GM19328 (cell line): ENCODE measurements around the gene PHACTR2.

Experiments
- ATAC-seq: cut with Tn5 transposase; IDR thresholded peaks from one replicate; pipeline ENCODE4 v1.9.1; 2021; ENCODE audit warnings: mild to moderate bottlenecking, moderate library complexity; ENCODE audit not compliant: unreplicated experiment

The PHACTR2 gene

DNA sequence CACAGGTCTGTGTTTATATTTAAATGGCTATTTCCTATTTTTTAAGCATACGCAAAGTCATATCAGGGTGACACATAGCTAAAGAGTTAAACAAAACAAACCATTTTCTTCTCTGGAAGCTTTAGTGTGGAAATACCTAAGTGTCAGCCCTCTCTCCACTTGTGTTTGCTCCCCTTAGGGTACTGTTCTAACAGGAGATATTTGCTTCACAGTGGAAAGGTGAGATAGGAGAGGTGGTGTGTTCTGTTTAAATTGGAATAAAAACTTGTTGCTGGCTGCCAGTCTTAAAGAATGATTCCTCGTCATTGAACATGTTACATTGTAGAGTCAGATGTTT is 18.9 kb downstream of the PHACTR2 start:
- no peak for ATAC-seq

DNA sequence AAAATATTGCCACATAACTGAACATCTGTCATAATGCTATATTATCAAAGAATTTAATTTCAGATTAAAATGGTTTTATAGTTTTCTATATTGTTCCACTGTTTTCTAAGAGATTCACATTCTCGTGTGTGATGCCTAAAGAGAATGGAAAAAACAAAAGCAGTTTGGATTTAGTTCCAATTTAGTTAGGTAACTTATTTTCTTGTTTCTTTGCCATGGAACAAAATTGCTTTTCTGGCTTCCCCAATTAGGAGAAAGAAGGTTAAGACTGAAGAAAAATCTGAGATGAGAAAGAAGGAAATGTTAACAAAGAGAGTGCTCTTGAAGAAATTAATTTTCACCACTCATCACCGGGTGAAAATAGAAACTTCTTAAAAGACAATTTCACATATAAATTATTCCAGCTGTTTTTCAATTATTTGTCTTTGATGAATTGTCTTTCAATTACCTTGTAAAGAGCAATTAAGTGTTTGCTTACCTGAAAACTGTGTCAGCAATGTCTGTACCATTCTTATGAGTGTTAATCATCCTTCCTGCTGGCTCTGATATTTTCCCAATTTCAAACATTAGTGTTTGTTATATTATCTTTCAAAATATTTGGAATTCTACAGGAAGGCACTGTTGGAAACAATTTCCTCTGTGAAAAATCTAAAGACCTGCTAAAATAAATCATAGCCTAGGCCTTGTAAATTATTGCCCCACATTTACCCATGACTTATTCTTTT is 19.5 kb downstream of the PHACTR2 start:
- ATAC-seq = no peak

DNA sequence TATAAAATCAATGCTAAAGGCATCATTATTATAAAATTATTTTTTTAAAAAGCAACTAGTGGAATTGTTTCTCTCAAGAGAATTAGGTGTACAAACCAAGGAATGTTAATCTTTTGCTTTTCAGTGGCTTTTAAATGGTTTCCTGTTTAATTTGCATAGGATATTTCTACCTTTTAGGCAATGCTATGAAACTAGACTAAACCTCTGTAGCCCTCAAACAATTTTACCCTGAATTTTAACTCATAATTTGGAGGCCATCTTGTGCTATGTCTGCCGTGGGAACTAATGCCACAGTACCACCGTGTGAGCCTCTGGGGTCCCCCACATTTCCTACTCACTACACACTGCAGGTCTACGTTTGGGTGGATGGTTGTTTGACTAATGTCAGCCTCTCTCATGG is 20.6 kb downstream of the PHACTR2 start:
- no peak for ATAC-seq

DNA sequence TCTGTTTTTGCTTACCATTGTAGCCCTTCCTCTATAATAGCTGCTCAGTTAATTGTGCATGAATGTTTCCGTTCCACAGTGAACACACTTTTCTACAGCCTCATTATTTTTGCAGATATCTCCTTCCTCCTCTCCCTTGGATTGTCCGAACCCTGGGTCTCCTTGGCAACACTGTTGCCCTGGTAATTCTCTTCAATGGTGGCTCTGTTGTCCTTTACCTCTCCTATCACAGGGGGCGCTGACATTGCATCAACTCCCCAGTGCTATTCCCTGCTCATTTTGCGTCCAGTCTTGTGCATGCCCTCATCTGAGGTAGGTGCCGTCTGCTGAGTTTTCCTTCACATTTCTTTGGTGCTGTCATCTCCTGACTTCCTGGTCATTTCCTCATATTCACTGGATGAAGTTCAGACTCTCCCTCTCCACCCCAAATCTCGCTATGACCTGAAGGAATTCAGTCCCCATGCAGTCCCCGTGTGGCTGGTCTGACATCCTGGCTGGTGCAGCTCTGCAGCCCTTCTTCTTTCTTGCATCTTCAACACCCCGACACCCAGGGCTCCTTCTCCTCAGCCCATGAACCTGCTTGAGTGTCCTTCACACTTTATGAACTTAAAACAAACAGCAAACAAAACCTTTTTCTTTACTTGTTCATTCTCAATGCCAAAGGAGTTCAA is 21.1 kb downstream of the PHACTR2 start:
- ATAC-seq = no peak

DNA sequence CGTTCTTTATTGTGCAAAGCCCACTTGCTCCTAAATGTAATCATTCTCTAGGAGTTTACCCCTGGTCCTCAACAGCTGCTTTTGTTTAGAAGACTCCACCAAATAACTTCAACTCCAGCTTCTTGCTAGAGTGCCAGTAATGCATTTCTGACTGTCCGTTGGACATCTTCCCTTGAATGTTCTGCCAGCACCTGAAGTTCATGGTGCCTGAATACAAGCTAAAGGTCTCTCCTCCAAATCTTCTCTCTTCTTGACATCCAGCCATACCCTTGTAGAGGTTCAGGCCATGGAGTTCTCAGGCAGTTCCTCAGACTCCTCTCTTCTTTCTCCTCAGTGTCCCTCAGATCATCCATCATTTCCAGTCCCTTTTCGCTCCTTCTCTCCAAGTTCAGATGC is 21.7 kb downstream of the PHACTR2 start:
- ATAC-seq = no peak

DNA sequence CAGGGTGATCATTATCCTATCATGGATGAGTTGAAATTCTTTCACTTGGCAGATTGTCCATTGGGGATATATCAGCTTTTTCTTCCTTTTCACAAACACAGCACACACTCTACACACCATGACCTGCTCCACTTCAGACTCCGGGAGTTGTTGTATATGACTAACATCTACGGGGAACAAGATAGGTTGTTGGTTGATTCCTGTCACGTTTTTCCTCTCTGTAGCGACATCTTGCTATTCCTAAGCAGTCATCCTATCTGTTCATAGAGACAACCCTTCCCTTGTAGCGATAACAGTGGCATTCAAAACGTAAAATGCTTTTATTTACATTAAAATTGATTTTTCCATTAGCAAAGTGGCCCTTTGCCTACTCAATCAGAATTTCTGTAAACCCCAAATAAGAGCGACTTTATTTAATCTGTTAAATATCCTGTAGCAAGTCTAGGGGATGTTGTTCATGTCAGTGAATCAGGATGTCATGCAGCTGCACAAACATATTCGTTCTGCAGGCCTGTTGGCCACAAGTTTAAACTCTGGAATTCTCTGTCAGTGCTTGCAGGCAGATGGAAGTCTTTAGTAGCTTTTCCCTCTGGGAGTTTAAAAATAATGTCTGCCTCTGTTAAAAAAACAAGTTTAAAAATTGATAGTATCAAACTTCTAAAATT is 23.1 kb downstream of the PHACTR2 start:
- ATAC-seq = no peak

DNA sequence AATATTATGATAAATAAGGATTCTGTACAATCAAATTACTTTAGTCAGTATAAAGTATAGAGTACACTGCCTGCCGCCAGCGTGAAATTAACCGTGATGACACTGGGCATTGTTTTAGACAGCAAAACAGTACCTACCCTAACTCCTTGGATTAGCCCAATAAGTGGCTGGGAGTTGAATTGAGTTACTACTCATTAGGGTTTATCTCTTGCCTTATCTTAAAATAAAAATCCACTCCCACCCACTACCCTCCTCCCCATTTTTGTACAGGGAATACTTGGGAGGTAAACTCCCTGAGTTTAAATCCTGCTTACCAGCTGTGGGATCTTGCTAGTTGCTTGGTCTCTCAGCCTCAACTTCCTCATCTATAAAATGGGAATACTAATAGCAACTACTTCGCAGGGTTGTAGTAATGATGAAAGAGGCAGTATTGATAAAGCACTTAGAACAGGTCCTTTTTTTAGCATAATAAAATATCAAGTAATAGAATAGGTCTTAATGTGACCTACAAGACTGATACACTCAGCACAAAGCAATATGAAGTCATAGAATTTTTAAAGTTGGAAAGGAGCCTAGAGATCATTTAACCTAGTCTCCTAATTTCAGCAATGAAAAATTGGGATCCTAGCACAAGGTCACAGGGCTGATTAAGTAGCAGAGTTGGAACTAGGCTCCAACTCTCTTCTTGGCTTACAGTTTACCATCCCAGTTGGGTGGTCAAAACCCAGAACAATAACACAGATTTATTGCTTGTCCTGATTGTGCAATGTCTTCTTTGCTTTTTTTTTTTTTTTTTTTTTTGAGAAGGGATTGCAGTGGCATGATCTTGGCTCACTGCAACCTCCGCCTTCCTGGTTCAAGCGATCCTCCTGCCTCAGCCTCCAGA is 23.8 kb downstream of the PHACTR2 start:
- ATAC-seq = no peak

DNA sequence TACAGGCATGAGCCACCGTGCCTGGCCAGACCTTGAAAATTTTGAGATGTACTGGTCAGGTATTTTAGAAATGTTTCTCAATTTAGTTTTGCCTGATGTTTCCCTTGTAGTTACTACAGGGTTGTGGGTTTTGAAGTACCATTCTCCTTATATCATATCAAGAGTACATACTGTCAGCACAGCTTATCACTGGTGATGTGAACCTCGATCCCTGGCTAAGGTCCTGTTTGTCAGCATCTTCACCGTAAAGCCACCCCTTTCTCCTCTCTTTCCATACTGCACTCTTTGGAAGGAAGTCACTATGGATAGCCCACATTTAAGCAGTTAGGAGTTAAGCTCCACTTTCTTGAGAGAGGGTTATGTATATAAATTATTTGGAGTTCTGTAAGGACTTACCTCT is 27.8 kb downstream of the PHACTR2 start:
- no peak for ATAC-seq

DNA sequence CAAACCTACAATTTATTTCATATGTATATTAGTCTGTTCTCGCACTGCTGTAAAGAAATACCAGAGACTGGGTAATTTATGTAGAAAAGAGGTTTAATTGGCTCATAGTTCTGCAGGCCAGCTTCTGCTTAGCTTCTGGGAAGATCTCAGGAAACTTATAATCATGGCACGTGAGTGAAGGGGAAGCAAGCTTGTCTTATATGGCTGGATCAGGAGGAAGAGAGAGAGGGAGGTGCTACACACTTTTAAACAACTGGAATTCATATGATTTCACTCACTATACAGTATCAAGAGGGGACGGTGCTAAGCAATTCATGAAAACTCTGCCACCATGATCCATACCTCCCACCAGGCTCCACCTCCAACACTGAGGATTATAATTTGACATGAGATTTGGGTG is 29.9 kb downstream of the PHACTR2 start:
- no peak for ATAC-seq

DNA sequence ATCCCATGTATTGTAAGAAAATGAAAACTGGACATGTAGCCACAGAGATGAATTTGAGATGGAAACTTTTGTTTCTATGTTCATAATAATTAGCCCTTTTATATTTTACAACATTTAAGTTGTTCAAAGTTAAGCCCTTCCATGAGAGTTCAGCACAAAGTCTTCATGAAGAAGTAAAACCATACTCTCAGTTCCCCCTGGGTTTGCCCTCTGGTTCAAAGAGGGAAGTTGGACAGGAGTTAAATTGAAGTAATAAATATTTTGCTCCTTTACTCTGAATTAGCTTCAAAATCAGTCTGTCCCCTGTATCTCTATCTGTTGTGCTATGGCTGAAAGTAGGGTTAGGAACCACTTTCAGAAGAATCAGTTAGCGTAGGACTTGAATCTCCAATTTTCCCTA is 31.1 kb downstream of the PHACTR2 start:
- ATAC-seq = no peak

DNA sequence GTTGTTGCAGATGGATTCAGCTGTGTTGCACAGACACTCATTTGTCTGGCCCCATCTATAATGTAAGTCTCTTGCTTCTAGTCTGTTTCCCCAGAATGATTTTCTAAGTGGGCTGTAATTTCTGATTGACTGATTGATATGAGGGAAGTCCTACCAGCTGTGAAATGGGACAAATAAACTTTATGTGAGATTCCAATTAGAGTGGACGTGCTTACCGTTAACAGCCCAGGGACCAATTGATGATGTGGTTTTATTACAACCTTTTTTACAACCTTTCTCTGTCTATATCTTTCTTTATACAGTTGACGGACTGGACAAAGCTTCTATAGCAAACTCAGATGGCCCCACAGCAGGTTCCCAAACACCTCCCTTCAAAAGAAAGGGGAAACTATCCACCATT is 33.9 kb downstream of the PHACTR2 start:
- no peak for ATAC-seq

DNA sequence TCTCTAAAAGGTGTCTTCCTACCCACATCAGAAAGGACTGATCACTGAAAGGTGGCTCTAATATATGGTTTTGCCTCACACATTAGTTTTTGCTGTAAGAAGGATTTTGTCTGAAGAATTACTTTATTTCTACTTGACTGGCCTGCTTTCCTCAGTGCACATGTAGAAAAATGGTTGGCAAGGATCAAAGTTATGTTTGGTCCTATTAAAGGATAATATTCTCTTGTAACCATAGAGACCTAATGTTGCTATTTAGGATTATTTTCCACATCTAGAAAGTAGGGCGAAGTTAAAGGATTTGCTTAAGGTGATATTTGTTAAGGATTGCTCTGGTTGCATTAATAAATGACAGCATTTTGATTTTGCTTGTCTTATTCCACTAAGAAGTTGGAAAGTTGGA is 40.7 kb downstream of the PHACTR2 start:
- ATAC-seq = no peak

DNA sequence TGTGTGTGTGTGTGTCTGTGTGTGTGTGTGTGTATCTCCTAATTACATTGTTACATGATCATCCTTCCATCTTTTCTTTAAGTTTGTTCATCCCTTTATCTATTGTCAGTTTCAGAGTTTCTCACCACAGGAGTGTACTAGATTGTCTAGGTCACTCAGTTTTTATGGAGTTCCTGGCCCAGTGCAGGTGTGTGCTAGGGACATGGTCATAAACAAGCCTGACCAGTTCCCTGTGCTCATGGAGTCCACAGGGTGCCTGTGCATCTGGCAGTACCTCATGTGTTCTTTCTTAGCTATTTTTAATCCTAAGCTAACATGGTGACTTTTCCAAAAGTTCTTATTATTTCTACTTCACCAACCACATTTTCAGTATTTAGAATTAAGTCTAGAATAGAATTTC is 43.9 kb downstream of the PHACTR2 start:
- no peak for ATAC-seq

DNA sequence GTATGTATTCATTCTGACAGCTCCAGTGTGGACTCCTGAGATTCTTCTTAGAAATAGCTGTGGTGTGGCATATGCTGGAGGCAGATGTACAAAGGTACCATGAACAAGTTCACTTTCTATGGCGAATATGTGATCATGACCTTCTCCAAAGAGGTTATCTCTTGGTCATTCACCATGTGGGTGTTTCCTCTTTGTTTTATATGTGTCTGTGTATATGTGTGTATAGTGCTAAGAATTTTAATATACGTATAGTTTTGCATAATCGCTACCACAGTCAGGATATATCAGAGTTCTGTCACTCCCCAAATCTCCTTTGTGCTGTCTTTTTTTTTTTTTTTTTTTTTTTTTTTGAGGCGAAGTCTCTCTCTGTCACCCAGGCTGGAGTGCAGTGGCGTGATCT is 47.1 kb downstream of the PHACTR2 start:
- ATAC-seq = no peak

DNA sequence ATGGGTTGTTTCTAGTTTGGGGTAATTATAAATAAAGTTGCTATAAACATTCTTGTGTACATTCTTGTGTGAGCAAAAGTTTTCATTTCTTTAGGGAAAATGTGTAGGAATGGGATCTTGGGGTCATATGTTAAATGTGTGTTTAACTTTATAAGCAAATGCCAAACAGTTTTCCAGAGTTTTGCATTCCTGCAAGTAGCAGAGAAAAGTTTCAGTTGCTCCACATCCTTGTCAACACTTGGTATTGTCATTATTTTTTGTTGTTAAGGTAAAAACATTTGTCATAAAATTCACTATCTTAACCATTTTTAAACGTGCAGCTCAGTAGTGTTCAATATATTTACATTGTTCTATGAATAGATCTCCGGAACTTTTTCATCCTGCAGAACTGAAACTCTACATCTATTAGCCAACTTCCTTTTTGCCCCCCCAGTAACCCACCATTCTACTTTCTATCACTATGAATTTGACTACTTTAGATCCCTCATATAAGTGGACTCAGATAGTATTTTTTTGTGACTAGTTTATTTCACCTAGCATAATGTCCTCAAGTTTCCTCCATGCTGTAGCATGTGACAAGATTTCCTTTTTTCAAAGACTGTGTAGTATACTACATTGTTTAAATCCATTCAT is 48.4 kb downstream of the PHACTR2 start:
- no peak for ATAC-seq

DNA sequence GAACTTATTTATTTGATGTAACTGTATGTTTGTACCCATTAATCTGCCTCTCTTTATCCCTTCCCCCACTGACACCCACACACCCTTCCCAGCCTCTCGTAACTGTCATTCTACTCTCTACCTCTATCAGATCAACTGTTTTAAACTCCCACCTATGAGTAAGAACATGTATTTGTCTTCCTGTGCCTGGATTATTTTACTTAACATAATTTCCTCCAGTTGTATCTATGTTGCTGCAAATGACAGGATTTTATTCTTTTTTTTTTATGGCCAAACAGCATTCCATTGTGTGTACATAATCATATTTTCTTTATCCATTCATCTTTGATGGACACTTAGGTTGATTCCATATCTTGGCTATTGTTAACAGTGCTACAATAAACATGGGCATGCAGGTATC is 49.3 kb downstream of the PHACTR2 start:
- no peak for ATAC-seq

DNA sequence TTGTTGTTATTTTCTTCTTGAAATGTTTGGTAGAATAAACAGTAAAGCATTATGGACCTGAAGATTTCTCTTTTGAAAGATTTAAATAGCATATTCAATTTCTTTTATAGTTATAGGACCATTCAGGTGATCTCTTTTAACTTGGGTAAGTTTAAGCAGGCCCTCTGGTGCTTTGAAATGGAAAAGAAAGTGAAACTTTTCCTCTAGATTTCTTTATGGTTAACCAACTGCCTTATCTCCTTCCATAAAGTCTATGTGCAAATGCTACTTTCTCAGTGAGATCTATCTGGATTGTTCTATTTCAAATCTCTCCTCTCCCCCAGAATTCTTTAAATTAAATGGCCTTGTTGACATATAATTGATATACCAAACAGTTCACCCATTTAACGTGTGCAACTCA is 54.0 kb downstream of the PHACTR2 start:
- no peak for ATAC-seq

DNA sequence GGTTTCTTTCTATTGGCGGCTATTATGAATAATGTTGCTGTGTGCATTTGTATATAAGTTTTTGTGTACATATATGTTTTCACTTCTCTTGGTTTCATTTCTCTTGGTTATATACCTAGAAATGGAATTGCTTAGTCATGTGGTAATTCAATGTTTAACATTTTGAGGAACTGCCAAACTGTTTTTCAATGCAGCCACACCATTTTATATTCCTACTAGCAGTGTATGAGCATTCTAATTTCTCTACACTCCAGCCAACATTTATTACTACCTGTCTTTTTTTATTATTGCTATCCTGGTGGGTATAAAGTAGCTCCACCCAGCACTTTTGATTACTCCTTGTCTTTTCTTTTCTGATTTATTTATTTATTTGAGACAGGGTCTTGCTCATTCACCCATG is 54.8 kb downstream of the PHACTR2 start:
- ATAC-seq = no peak

DNA sequence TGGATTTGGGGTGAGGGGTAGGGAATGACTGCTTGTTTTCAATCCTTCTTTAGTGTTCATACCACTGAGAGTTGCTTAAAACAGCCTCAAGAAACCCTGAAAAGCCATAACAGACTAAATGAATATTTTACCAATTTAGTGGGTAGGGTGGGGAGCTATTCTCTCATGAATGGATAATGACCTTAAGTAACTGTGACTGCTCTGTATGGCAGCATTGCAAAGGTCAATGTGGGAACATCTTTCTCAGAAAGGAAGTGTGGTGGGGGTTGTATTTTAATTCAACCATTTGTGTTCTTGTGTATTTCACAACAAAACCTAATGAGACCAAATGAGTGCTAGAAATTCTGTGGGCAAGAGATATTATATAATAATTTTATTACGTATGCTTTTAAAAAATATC is 55.7 kb downstream of the PHACTR2 start:
- no peak for ATAC-seq

DNA sequence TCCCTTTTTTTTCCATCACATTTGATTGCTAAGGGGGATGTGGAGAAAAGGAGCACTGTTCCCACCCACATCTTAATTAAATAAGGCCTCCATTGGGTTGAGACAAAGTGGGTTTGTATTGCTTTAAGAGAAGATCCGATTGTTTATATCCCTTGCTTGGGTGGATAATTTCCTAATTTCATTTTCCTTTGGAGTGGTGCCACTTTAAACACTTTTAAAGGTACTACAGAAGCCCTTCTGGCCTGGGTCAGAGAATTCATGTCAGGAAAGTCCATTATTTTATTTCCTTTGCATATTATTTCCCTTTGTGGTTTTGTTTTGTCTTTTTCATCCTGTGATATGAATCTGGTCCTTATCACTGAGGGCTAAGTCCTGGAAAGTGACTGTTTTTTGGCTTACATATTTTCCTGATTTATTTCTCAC is 56.9 kb downstream of the PHACTR2 start:
- ATAC-seq = no peak
